GM21526 (cell line): ENCODE results near the gene CIART.

Experiments
- ATAC-seq: cut with Tn5 transposase; IDR thresholded peaks from one replicate; pipeline ENCODE4 v1.9.1; 2021; ENCODE audit warnings: moderate library complexity; ENCODE audit not compliant: unreplicated experiment, low FRiP score

CIART gene

DNA sequence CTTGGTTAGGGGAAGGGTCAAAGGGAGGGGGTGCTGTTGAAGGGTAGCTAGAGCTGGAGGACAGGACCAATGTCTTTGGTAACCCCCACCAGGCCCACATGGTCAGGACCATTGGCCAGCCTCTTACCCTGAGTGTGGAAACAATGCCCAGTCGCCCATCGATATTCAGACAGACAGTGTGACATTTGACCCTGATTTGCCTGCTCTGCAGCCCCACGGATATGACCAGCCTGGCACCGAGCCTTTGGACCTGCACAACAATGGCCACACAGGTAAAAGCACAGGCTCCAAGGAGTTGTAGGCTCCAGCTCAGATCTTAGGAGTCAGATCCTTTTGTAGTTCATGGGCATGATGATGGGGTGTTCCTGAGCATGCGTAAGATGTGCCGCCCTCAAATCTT, 21.0 kb upstream of the CIART start:
- ATAC-seq = no peak

DNA sequence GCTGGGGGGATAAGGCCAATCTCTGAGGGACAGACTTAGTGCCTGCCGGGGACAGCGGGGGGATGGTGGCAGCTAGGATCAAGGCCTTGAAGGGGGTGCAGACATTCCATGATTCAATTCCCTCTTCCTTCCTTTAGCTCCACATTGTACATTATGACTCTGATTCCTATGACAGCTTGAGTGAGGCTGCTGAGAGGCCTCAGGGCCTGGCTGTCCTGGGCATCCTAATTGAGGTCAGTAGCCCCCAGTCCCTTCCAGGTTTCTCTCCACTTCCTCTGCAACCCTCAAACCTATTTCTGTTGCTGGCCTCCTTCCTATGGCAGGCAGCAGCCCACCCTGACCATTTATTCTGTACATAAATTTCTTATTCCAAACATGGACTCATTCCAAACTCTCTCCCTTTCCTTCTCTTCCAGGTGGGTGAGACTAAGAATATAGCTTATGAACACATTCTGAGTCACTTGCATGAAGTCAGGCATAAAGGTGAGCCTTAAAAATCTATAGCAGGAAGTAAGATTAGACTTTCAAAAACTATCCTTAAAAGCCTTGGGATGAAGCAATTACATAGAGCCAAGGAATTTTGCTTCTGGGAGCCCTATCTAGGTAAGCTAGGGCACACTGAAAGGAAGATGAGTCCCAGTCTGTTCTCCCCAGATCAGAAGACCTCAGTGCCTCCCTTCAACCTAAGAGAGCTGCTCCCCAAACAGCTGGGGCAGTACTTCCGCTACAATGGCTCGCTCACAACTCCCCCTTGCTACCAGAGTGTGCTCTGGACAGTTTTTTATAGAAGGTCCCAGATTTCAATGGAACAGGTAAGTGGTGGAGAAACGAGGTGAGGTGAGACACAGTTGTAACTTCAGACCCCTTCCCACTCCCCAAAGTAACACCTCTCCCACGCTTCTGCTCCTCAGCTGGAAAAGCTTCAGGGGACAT, 19.7 kb upstream of the CIART start:
- ATAC-seq = no peak

DNA sequence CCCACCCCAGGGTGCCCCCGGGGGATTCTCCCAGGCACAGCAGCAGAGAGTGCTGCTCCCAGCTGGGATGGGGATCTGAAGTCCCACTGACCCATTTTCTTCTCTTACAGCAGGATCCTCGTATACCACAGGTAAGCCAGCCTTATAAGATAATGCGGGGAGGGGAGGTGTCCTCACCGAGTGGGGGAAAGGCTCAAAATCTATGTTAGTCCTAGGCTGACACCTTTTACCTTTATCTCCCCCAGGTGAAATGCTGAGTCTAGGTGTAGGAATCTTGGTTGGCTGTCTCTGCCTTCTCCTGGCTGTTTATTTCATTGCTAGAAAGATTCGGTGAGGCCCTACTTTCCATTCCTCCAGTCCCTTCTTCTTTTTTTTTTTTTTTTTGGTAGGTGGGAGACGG, 18.8 kb upstream of the CIART start:
- ATAC-seq = no peak

DNA sequence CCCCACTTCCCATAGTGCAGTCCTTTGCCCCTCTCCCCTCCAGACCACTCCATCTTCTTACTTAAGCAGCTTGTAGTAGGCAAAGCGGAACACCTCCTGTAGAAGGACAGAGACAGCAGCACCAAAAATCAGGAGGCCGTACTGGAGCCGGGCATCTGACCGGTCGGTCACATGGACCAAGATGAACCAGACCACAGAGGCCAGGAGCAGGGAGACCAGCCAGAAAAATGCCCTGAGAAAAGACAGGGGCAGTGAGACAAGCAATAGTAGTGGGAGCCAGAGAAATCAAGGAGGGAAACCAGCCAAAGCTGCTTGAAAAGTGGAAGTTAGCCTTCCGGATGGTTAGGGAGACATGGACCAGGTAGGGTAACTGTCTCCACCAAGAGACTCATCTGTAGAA, 14.5 kb upstream of the CIART start:
- no peak for ATAC-seq

DNA sequence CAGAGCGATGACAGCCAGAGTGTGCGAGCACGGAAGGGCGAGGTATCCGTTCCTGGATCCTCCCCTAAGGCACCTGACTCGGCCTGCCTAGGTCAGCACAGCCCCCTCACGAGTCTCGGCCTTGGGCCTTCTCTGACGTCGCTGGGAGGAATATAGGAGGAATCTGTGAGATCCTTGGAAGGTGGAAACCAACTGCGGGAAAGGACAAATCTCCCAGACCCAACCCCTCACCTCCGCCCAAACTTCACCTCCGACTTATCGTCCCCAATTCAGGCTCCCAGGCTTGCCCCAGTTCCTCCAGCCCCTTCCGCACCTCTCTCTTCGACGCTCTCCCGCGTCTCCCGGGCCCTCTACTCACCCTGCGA, 14.0 kb upstream of the CIART start:
- peak; percentile 27 for ATAC-seq

DNA sequence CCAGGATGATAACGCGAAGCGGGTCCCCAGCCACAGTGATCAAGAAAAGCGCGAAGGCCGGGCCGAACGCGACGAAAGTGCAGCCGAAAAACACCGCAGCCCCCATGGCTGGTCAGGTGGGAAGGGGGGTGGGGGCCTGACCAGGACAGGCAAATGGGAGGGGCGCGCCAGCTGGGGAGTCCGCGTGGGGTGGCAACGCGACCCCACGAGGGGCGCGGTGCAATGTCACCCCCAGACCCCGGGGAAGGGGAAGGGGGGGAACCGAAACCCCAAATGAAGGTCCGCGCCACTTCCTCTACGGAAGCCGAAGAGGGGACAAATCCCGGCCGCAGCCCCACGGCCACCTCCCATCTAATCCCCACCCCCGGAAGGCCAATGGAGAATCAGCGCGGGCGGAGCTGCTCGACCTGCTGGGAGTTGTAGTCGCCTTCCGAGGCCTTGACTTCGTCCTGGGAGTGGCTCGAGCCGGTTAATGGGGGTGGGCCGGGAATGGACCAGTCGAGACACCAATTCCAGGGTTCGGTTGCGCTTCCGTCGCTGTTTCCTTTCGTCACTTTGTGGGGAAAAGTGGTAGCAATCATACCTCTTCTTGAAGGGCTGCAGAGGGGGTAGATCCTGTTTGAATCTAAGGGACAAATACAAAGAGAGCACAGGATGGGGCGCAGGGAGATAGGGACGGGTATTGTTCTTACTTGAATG, 13.5 kb upstream of the CIART start, which contains the start of gene APH1A:
APH1A (minus strand) TSS at position 312 of the 699 bp plus-strand sequence; CDS start at position 106, 206 bp downstream.
- ATAC-seq = peak; percentile 75

DNA sequence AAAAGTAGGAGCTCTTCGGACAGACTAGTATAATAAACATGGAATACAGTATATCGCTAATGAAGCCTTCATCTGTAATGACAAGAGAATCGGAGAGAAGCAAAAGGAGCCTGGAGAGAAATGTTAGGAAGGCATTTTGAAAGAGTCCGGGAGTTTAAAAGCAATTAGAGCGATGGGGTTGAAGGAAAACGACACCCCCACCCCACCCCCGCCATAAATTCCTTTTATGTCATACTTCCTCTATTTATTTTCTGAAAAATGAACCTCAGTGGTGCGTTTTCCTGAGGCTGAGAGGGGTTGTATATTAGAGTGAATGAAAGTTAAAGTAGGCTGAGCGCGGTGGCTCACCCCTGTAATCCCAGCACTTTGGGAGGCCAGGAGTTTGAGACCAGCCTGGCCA, 12.9 kb upstream of the CIART start:
- no peak for ATAC-seq

DNA sequence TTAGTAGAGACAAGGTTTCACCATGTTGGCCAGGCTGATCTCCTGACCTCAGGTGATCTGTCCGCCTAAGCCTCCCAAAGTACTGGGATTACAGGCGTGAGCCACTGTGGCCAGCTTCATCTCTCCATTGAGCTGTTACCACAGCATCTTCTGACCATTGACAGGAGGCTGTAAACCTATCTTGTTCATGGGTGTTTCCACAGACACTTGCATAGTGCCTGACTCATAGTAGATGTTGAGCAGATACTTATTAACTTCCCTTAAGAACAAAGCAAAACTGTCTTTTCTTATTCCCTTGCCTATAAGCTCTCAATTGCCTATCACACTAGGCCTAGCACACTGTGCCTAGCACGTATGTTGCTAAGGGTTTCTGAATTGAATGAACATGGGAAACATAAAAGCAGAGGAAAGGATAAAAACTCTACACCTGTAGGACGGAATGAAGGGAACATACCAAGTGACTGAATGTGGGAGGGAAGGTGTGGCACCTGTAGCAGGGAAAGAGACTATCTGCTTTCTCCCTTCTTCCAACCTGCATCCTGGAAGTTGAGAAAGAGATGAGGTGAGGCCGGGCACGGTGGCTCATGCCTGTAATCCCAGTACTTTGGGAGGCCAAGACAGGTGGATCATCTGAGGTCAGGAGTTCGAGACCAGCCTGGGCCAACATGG, 10.9 kb upstream of the CIART start:
- no peak for ATAC-seq

DNA sequence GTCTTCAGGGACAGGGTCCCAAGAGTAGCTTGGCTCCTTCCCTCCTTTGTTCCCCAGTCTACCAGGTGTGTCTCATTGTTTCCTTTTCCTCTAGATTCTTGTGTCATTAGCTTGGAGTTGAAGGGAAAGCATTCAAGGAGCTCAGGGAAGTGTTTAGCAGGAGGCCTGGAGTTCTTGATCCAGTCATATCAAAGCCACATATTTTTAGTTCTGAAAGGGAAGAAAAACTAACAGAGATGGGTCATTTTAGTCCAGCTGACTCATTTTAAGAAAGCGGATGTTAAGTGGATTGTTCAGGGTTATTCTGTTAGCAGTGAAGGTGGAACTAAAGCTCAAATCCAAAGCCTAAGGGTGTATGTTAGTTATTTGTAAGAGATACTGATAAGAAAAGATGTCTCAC, 9.0 kb upstream of the CIART start:
- ATAC-seq = no peak

DNA sequence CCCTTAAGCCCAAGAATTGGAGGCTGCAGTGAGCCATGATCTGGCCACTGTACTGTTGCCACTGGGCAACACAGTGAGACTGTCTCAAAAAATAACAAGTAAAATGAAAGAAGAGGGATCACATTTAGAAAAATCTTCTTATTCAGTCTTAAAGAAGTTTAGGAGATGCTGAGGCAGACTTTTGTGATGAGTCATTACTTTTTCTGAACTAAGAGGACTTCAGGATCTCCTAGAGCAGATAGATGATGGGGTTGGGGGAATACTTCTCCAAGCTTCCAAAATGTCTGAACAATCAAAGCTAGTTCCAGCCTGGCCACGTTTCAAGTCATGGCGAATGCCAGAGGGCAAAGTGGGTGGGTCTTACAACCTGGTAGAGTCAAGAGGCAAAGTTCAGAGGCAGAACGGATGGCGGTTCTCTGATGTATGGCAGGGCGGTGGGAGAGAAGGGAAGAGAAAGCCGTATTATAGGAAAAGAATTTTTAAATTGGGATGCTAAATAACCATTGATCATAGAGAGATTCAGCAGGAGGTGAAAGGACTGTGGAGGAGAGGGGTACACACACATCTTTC, 2.1 kb upstream of the CIART start:
- no peak for ATAC-seq

DNA sequence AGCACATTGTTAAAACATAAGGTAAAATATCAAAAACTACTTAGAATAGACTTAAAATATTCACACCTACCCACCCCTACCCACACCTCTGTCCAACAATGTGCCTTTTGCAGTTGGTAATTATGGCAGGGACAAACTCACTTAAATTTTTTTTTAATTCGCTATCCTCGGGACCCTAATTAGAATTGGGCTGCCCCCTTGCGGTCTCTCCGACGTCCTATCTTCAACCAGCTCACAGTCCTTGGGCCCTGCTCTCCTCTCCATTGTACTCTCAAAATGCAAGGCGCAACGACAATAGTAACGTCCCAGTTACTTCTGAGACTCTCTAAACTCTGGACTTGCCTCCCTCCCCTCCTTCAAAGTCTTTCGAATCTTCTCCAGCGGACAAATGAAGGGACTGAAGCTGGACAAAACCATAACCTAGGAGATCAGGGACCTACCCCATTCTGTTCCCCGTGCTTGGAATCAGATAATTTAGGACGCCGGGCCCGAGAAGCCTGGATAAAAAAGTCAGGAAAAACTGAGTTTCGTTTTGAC, 1.1 kb upstream of the CIART start:
- no peak for ATAC-seq

DNA sequence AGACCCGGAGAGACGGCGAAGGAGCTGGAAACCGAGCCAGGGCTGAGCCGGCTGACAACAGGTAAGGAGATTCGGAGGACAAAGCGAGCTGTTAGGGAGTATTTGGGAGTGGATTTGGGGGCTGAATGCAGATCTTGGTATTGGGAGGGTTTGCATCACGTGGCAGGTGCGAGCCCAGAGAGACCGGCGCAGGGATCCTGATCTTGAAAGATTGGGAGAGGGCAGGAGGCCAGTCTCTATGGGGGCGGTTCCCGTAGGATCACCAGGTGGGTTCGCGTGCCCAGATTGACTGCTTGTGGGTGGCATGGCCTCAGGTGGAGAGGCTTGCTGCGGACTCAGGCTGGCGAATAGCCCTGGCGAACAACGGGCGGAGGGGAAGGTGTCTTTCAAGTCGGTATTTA, 204 bp downstream of the CIART start:
- no peak for ATAC-seq

DNA sequence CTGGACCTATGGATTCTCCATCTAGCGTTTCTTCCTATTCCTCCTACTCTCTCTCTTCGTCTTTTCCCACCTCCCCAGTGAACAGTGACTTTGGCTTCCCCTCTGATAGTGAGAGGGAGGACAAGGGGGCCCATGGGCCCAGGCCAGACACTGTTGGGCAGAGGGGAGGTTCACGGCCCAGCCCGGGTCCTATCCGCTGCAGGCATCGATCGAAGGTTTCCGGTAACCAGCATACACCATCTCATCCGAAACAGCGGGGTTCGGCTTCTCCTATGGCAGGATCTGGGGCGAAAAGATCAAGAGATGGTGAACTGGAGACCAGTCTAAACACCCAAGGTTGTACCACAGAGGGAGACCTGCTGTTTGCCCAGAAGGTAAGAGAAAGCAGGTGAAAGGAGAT, 906 bp downstream of the CIART start:
- ATAC-seq = no peak

DNA sequence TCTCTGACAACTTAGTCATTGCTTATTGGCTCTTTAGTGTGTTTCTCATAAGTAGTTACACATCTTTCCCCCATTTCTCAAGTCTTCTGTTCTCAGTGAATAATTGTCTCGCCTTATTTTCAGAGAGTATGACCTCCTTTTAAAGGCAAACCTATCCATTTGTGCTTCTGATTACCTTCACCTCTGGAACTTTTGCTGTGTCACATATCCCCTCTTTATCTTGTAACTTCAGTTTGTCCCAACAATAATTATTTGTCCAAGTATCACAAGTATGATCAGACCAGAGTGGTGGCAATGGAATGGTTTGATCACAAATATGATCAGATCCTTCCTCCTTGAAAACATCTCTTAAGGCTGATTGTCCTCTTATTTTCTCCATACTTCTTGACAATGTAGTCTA, 6.0 kb downstream of the CIART start:
- no peak for ATAC-seq

DNA sequence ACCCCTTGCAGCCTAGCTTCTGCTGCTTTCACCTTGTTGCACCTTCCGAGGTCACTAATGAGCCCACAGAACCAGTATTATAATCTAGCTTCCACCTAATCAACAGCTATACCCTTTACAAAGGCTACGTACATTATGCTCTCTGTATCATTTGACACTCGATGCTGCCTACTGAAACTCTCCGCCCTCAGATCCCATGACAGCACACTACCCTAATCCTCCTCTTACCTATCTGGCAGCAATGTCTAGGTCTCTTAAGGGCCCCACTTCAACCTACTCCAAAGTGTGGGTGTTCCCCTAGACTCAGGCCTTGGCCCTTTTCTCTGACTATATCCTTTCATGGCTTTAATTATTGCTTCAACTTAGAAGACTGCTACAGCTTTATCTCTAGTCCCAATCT, 6.5 kb downstream of the CIART start:
- no peak for ATAC-seq

DNA sequence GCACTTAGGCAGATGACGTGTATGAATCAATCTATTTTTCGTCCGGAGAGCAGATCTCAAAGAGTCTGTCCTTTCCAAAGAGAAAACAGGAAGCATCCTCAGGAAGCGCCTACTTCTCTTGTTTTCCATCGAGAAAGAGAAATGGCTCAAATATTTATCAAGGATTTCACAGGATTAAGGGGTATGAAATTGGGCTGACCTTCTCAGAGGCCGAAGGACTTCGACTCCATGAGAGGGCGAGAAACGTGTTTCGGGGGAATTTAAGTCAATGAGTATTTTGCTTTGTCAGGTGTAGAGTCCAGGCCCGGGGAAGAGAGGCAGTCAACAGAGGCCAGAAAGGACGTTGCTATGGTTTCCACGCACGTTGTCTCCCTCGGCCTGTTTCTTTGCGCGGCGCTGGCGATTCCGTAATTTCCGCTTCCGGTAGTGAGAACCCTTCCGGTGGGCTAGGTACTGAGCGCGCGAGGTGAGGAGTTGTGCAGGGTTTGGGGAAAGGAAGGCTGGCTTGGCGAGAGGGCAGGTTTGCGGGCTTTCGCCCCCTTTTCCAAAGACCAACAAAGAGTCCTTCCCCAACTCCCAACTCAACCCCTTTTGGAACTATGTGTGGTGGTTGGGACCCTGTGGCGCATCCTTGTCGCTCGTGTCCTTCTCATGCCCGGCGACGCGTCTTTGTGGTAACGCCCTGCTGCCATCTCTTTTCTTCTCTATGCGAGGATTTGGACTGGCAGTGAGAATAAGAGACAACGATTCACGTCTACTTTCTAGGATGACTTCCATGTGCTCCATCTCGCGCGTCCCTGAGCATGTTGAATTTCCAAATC, 11.3 kb downstream of the CIART start, which contains the start of gene MRPS21:
MRPS21 (plus strand) TSS at position 429 of the 821 bp plus-strand sequence. CDS start 506 bp downstream, outside the sequence.
- ATAC-seq = peak; percentile 90

DNA sequence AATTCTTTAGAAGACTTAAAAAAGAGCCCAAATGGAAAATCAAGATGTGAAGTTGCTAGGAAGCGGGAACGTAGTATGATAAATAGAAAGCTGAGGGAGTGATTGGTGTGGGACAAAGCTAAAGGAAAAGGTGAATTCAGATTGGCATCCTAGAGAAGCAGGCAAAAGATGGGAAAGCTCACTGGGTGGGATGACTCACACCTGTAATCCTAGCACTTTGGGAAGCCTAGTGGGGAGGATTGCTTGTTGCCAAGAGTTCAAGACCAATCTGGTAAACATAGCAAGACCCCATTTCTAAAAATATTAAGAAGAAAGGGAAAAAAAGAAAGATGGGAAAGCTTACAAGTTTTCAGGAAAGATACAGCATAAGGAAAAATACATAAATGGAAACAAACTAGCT, 13.1 kb downstream of the CIART start:
- ATAC-seq = no peak

DNA sequence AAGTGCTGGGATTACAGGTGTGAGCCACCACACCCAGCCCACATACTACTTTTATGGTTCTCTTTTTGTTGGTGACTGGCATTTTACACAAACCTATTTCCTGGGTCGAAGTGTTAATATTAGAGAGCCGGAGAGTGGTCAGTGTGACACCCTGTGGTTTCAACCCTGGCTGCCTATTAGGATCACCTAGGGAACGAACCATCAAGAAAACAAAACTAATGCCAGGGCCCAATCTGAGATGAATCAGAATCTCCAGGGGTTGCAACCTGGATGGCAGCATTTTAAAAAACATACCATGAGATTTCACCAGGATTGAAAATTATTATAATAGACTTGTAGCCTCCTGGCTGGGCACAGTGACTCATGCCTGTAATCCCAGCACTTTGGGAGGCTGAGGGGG, 17.4 kb downstream of the CIART start:
- no peak for ATAC-seq

DNA sequence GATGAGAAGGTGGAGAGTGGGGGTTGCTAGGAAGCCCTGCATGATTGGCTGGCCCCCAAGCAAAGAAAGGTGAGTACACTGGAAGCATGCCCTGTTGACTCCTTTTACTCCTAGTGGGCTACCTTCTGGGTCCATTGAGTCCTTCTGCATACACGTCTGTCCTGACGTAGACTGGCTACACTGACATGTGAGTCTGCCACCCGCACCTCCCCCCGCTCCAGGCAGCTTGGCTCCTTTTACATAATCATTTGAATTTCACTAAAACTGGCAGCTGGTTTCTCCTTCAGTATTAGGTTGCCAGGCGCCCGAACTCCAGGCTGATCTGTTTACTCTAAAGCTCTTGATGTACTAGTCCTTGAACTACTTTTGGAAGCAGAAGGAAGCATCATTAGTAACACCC, 20.0 kb downstream of the CIART start:
- ATAC-seq = no peak

DNA sequence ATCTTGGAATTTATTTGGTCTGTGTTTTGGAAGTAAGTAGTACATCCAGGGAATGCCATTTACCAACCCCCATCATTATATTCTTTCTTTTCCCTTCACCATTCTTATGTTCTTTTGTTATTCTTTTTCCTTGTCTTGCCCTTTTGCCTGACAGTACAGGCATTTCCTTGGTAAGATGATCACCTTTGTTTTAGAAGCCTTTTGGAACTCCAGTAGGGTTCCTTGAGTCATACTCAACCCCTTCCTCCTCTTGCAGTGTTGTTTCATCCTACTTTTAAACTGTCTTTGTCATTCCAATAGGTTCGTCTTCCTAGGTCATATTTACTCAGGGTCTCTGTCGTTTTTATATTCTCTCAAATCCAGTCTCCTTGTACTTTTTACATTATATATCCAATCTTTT, 20.5 kb downstream of the CIART start:
- ATAC-seq = no peak
